Measurements from ENCODE around the gene COL8A1.

Gene COL8A1

GRCh38 chr3:99670556-99670950 is 32.2 kb downstream of the COL8A1 start:
- DNase-seq (ENCODE audit: low read depth): no peak

GRCh38 chr3:99674086-99674789 is 35.8 kb downstream of the COL8A1 start:
- DNase-seq (ENCODE audit: low read depth): no peak

GRCh38 chr3:99678023-99678422 is 39.6 kb downstream of the COL8A1 start:
- peak; percentile 69 for DNase-seq (ENCODE audit: low read depth)

- no peak for DNase-seq (ENCODE audit: low read depth)
Measured at GRCh38 chr3:99678896-99679295, 40.5 kb downstream of the COL8A1 start.

GRCh38 chr3:99681512-99681911 is 43.1 kb downstream of the COL8A1 start:
- no peak for DNase-seq (ENCODE audit: low read depth)

- no peak for DNase-seq (ENCODE audit: low read depth)
Measured at GRCh38 chr3:99681976-99682375, 43.6 kb downstream of the COL8A1 start.

GRCh38 chr3:99683465-99683864 is 45.1 kb downstream of the COL8A1 start:
- DNase-seq (ENCODE audit: low read depth): no peak

GRCh38 chr3:99683876-99684275 is 45.5 kb downstream of the COL8A1 start:
- no peak for DNase-seq (ENCODE audit: low read depth)

GRCh38 chr3:99684644-99685043 is 46.2 kb downstream of the COL8A1 start:
- no peak for DNase-seq (ENCODE audit: low read depth)

GRCh38 chr3:99686469-99686868 is 48.1 kb downstream of the COL8A1 start:
- no peak for DNase-seq (ENCODE audit: low read depth)

- DNase-seq (ENCODE audit: low read depth): peak; percentile 77
Measured at GRCh38 chr3:99686955-99687612, 48.7 kb downstream of the COL8A1 start.

GRCh38 chr3:99690761-99691369 is 52.5 kb downstream of the COL8A1 start:
- no peak for DNase-seq (ENCODE audit: low read depth)

GRCh38 chr3:99693636-99694035 is 55.2 kb downstream of the COL8A1 start:
- no peak for DNase-seq (ENCODE audit: low read depth)

- no peak for DNase-seq (ENCODE audit: low read depth)
Measured at GRCh38 chr3:99696497-99696896, 58.1 kb downstream of the COL8A1 start.

- DNase-seq (ENCODE audit: low read depth): no peak
Measured at GRCh38 chr3:99697250-99697649, 58.9 kb downstream of the COL8A1 start.

- DNase-seq (ENCODE audit: low read depth): no peak
Measured at GRCh38 chr3:99698932-99699331, 60.5 kb downstream of the COL8A1 start.

- peak; percentile 46 for DNase-seq (ENCODE audit: low read depth)
Measured at GRCh38 chr3:99699841-99700240, 61.4 kb downstream of the COL8A1 start.

GRCh38 chr3:99700631-99701268 is 62.4 kb downstream of the COL8A1 start:
- peak; percentile 29 for DNase-seq (ENCODE audit: low read depth)

- no peak for DNase-seq (ENCODE audit: low read depth)
Measured at GRCh38 chr3:99702953-99703943, 64.9 kb downstream of the COL8A1 start.

- DNase-seq (ENCODE audit: low read depth): no peak
Measured at GRCh38 chr3:99704417-99704816, 66.0 kb downstream of the COL8A1 start.

- no peak for DNase-seq (ENCODE audit: low read depth)
Measured at GRCh38 chr3:99706410-99706809, 68.0 kb downstream of the COL8A1 start.

Data from ELR (cell line).